Fibroblast of villous mesenchyme (primary cell): ENCODE measurements around the gene DGCR2. TPM values are rescaled to one million over a fixed set of nuclear protein-coding genes. Genes with fewer than 3 reads are reported as not detected.
"Not testable (repeated sequence)": the region's sequence is repeated elsewhere in the genome, so short reads cannot be mapped to it uniquely, and the experiment has no call there.

Source experiments
- DNase-seq: peaks from one replicate; pipeline ENCODE4 v3.0.0-alpha.2; 2010; ENCODE audit warnings: low read depth
- H3K4me3 ChIP-seq: 2 replicates; pipeline ENCODE4 v1.5.1; 2011; ENCODE audit warnings: low read depth, mild to moderate bottlenecking, low read length
- CTCF ChIP-seq: IDR thresholded peaks from 2 replicates; pipeline ENCODE4 v1.5.1; 2012; ENCODE audit warnings: low read depth, mild to moderate bottlenecking, low read length; ENCODE audit not compliant: insufficient read depth
- total RNA-seq: library from RNA; depleted of rRNA; stranded (reverse); fragments of >200 nt; gene quantifications from 2 replicates; pipeline ENCODE4 v1.2.3, GENCODE V29; 2012

Gene DGCR2
- total RNA-seq, 1 donor = 53.5 TPM

GRCh38 chr22:19090586-19091127 is 31.6 kb downstream of the DGCR2 start:
- TF ChIP-seq CTCF = no peak
- no peak overlapping the region for H3K4me3 ChIP-seq
- DNase-seq = no peak

- no peak for TF ChIP-seq CTCF
Measured at GRCh38 chr22:19090183-19090582, 32.0 kb downstream of the DGCR2 start.

GRCh38 chr22:19088866-19089595 is 33.2 kb downstream of the DGCR2 start:
- H3K4me3 ChIP-seq = no peak overlapping the region
- TF ChIP-seq CTCF = no peak
- DNase-seq = no peak

More at GRCh38 chr22:19090183-19090582, 32.0 kb downstream of the DGCR2 start:
- no peak overlapping the region for H3K4me3 ChIP-seq
- DNase-seq = no peak

GRCh38 chr22:19086896-19087295 is 35.3 kb downstream of the DGCR2 start:
- H3K4me3 ChIP-seq = no peak overlapping the region
- DNase-seq = peak; percentile 54
- TF ChIP-seq CTCF = no peak

GRCh38 chr22:19086417-19086816 is 35.8 kb downstream of the DGCR2 start:
- no peak for TF ChIP-seq CTCF
- no peak overlapping the region for H3K4me3 ChIP-seq
- no peak for DNase-seq

GRCh38 chr22:19085233-19085718 is 36.9 kb downstream of the DGCR2 start:
- TF ChIP-seq CTCF = peak; percentile 50
- no peak overlapping the region for H3K4me3 ChIP-seq
- DNase-seq = peak; percentile 37

GRCh38 chr22:19084586-19084985 is 37.6 kb downstream of the DGCR2 start:
- not testable (repeated sequence) for DNase-seq, H3K4me3 ChIP-seq

GRCh38 chr22:19084126-19084525 is 38.1 kb downstream of the DGCR2 start:
- DNase-seq = not testable (repeated sequence)

More at GRCh38 chr22:19084126-19084525, 38.1 kb downstream of the DGCR2 start:
- H3K4me3 ChIP-seq = not testable (repeated sequence)
